Measurements from ENCODE around the gene BAHCC1.

GRCh38 chr17:81392909-81393654, 2.2 kb upstream of the BAHCC1 start:
- TF ChIP-seq RAD21 (conservative IDR thresholded peaks at IDR 0.05): no peak
- no peak for TF ChIP-seq EZH2 (IDR thresholded peaks at IDR 0.05; ENCODE audit: borderline replicate concordance, insufficient read depth, low read length, poor library complexity, severe bottlenecking)
- TF ChIP-seq CTCF (IDR thresholded peaks at IDR 0.05; ENCODE audit: poor library complexity, severe bottlenecking): no peak
